HEK293 (cell line): ENCODE results near the gene HPGD.

Experiments used
- BCL11B ChIP-seq: fragments of 450-650 bp; formaldehyde crosslinking; IDR thresholded peaks from 2 replicates; pipeline ENCODE4 v1.5.1; 2016; ENCODE audit warnings: low read depth, missing biosample characterization, missing genetic modification characterization
- MYNN ChIP-seq: fragments of 450-650 bp; formaldehyde crosslinking; IDR thresholded peaks from 2 replicates; pipeline ENCODE4 v1.5.1; 2016; ENCODE audit warnings: missing biosample characterization, missing genetic modification characterization, borderline replicate concordance
- YY1 ChIP-seq: fragments of 450-650 bp; formaldehyde crosslinking; IDR thresholded peaks from 2 replicates; pipeline ENCODE4 v1.5.1; 2018; ENCODE audit warnings: missing biosample characterization, missing genetic modification characterization
- ZNF174 ChIP-seq: fragments of 450-650 bp; formaldehyde crosslinking; IDR thresholded peaks from 2 replicates; pipeline ENCODE4 v1.5.0; 2017; ENCODE audit warnings: missing biosample characterization, mild to moderate bottlenecking, missing genetic modification characterization
- ZNF223 ChIP-seq: fragments of 450-650 bp; formaldehyde crosslinking; IDR thresholded peaks from 2 replicates; pipeline ENCODE4 v1.5.1; 2016; ENCODE audit warnings: missing biosample characterization, missing genetic modification characterization
- ZNF24 ChIP-seq: fragments of 450-650 bp; formaldehyde crosslinking; IDR thresholded peaks from 2 replicates; pipeline ENCODE4 v1.5.1; 2016; ENCODE audit warnings: missing biosample characterization, missing genetic modification characterization
- ZNF274 ChIP-seq, 2 experiments: fragments of 200-500 bp in 1 of 2; fragments of 450-650 bp in 1 of 2; sonication (Bioruptor generic) in 1 of 2; formaldehyde crosslinking in 1 of 2; IDR thresholded peaks; 2 replicates each; pipeline versions ENCODE4 v1.5.1 to v1.6.1; 2014 to 2016; ENCODE audit warnings: borderline replicate concordance in 1 of 2, inconsistent platforms in 1 of 2, low read length in 1 of 2, missing biosample characterization in 1 of 2, missing genetic modification characterization in 1 of 2
- ZNF350 ChIP-seq: fragments of 450-650 bp; formaldehyde crosslinking; IDR thresholded peaks from 2 replicates; pipeline ENCODE4 v1.5.0; 2017; ENCODE audit warnings: missing biosample characterization, mild to moderate bottlenecking, missing genetic modification characterization
- ZNF549 ChIP-seq: fragments of 450-650 bp; IDR thresholded peaks from 2 replicates; pipeline ENCODE4 v1.5.1; 2018; ENCODE audit warnings: missing biosample characterization, missing genetic modification characterization, mild to moderate bottlenecking, inconsistent platforms, moderate library complexity
- ZNF654 ChIP-seq: fragments of 450-650 bp; formaldehyde crosslinking; IDR thresholded peaks from 2 replicates; pipeline ENCODE4 v1.5.1; 2016; ENCODE audit warnings: low read depth, missing biosample characterization, missing genetic modification characterization
- TF ChIP-seq, protein P1 (sequence below): fragments of 450-650 bp; formaldehyde crosslinking; IDR thresholded peaks from 2 replicates; pipeline ENCODE4 v1.5.1; 2016; ENCODE audit warnings: missing biosample characterization, missing genetic modification characterization

DNA sequence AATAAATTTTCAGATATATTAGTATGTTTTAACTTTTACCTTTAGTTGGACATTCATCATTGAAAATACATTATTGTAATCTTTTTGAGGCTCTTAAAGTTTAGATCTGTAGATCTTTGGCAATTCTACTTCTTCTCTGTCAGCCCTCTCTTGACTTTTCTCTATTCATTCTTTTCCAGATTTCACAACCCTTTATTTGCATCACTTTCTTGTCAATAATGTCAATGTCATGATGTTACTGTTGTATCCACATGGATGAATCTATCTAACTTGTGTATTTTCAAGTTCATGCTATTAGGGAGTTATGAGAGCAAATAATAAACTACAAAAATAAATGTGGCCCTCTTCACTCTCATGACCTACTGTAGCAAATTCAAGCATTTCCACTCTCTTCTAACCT is 23.0 kb upstream of the HPGD start:
- TF ChIP-seq ZNF174 (tag by site-specific recombination) (no peak), MYNN (tag by site-specific recombination) (no peak), ZNF24 (tag by site-specific recombination) (no peak), ZNF274 (IDR thresholded peaks at IDR 0.05; ENCODE audit: low read length) (no peak), ZNF274 (tag by site-specific recombination; IDR thresholded peaks at IDR 0.05; ENCODE audit: borderline replicate concordance) (no peak), ZNF350 (tag by site-specific recombination) (no peak), ZNF549 (tag by site-specific recombination) (no peak), YY1 (tag by site-specific recombination) (no peak), ZNF654 (tag by site-specific recombination) (no peak), ZNF223 (no peak), BCL11B (tag by site-specific recombination) (no peak)
- TF ChIP-seq, protein P1, sequence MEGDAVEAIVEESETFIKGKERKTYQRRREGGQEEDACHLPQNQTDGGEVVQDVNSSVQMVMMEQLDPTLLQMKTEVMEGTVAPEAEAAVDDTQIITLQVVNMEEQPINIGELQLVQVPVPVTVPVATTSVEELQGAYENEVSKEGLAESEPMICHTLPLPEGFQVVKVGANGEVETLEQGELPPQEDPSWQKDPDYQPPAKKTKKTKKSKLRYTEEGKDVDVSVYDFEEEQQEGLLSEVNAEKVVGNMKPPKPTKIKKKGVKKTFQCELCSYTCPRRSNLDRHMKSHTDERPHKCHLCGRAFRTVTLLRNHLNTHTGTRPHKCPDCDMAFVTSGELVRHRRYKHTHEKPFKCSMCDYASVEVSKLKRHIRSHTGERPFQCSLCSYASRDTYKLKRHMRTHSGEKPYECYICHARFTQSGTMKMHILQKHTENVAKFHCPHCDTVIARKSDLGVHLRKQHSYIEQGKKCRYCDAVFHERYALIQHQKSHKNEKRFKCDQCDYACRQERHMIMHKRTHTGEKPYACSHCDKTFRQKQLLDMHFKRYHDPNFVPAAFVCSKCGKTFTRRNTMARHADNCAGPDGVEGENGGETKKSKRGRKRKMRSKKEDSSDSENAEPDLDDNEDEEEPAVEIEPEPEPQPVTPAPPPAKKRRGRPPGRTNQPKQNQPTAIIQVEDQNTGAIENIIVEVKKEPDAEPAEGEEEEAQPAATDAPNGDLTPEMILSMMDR (tag by site-specific recombination), result no peak
